Ascending aorta (tissue), 2 donors: ENCODE results near the gene SOHLH2. TPM values are rescaled to one million over a fixed set of nuclear protein-coding genes. Genes with fewer than 3 reads are reported as not detected.

Experiments
- DNase-seq, 2 donors: peaks; one replicate each; pipeline ENCODE4 v3.0.0-alpha.2; 2019; ENCODE audit warnings: low spot score in 2 of 2
- H3K27ac ChIP-seq, 2 donors: fragments of 200-600 bp; sonication (generic); one replicate each; pipeline ENCODE4 v1.5.1; 2016 to 2017; ENCODE audit warnings: mild to moderate bottlenecking in 1 of 2
- H3K27me3 ChIP-seq: fragments of 200-600 bp; sonication (generic); one replicate; pipeline ENCODE4 v1.5.1; 2017
- H3K36me3 ChIP-seq, 2 donors: fragments of 200-600 bp; sonication (generic); one replicate each; pipeline ENCODE4 v1.5.1; 2016
- H3K4me1 ChIP-seq, 2 donors: fragments of 200-600 bp; sonication (generic); one replicate each; pipeline ENCODE4 v1.5.1; 2016 to 2017; ENCODE audit warnings: mild to moderate bottlenecking in 1 of 2
- H3K4me3 ChIP-seq, 2 donors: fragments of 200-600 bp; sonication (generic); one replicate each; pipeline ENCODE4 v1.5.1; 2016 to 2017; ENCODE audit warnings: mild to moderate bottlenecking in 1 of 2
- H3K9me3 ChIP-seq, 2 donors: fragments of 200-600 bp; sonication (generic); one replicate each; pipeline ENCODE4 v1.5.1; 2016
- intact Hi-C: fragments of 100-400 bp; cut with DNase I; formaldehyde crosslinking; loops from one replicate; pipeline ENCODE4 v1.15.1; 2023
- total RNA-seq: library from RNA; depleted of rRNA; stranded (reverse); fragments of >200 nt; gene quantifications from one replicate; pipeline ENCODE4 v1.1.0, GENCODE V29; 2016
- TF ChIP-seq, protein P1 (sequence below), 3 experiments: fragments of 200-600 bp in 2 of 3; fragments of 450-650 bp in 1 of 3; sonication (generic) in 2 of 3; IDR thresholded peaks; one replicate each; pipeline ENCODE4 v1.5.1; 2016 to 2019; ENCODE audit warnings: antibody characterized with exemption in 3 of 3, mild to moderate bottlenecking in 1 of 3, moderate library complexity in 1 of 3

Gene SOHLH2
- total RNA-seq, 1 donor from 2014 or later: not detected

DNA sequence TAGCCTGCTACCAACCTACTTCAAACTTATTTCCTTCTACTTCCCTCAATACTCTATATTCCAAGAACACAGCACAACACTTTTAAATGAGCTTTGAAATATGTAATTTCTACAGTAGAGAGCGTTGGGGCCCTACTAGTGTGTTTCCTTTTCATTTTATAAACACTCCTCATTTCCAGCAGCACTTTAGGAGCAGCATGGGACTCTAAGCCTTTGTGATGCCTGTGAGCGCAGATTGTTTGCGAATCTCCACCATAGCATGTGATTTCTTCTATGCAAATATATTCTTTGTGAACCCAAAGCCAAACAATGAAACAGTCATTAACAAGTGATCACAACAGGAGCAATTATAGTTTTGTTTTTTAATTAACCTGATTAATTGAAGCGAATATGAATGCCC is 3.6 kb downstream of the SOHLH2 start:
- no peak for DNase-seq
- intact Hi-C loops: no loop called here
- H3K36me3 ChIP-seq: no peaks in the 10 kb centered on the region
- no peaks in the 10 kb centered on the region for H3K4me1 ChIP-seq
- no peak overlapping the region for H3K4me3 ChIP-seq
- no peak overlapping the region for H3K27ac ChIP-seq
- no peaks in the 10 kb centered on the region for H3K27me3 ChIP-seq
- H3K9me3 ChIP-seq: no peaks in the 10 kb centered on the region
- TF ChIP-seq, protein P1, sequence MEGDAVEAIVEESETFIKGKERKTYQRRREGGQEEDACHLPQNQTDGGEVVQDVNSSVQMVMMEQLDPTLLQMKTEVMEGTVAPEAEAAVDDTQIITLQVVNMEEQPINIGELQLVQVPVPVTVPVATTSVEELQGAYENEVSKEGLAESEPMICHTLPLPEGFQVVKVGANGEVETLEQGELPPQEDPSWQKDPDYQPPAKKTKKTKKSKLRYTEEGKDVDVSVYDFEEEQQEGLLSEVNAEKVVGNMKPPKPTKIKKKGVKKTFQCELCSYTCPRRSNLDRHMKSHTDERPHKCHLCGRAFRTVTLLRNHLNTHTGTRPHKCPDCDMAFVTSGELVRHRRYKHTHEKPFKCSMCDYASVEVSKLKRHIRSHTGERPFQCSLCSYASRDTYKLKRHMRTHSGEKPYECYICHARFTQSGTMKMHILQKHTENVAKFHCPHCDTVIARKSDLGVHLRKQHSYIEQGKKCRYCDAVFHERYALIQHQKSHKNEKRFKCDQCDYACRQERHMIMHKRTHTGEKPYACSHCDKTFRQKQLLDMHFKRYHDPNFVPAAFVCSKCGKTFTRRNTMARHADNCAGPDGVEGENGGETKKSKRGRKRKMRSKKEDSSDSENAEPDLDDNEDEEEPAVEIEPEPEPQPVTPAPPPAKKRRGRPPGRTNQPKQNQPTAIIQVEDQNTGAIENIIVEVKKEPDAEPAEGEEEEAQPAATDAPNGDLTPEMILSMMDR (IDR thresholded peaks at IDR 0.05): no peak

DNA sequence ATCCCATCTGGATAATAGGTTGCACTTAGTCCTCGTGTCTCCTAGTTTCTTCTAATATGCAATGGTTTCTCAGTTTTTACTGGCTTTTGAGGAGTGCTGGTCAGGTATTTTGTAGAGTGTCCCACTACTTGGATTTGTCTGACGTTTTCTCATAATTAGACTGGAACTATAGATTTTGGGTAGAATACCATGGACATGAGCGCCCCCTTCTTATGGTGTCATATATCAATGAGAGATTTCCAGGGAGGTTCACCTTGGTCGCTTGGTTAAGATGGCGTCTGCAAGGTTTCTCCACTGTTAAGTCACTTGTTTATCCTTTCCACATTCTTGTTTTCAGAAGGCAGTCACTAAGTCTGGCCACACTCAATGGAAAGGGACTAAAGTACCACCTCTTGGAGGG is 6.7 kb downstream of the SOHLH2 start:
- DNase-seq: no peak

DNA sequence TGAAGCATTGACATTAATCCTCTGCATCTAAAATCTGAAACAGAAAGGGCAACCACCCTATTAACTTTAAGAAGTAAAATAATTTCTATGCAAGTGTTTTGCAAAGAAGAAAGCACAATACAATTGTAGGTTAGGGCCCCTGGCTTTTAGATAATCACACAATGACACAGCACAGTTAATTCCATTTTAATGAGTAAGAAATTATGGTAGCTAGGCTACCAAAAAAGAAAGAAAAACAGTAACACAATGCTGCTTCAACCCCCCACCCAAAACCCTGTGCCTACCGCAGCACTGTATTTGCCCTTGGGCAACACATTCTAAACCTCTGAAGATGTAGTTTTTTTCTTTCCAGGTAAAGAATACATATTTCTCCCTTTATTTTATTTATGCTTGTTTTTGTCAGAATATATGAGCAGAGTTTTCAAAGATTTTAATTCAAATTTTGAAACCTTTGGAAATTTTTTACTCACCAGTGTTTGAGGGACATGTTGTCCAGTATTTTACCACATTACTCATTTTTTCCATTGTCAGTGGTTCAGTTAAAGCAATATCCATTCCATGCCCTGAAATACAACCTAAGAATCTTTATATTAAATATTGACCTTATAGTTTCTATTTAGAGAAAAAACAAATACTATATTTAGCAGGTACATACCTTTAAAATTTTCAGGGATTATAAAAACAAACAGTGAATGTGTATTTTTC is 21.1 kb downstream of the SOHLH2 start:
- no peak overlapping the region for H3K4me3 ChIP-seq
- DNase-seq: no peak
- H3K4me1 ChIP-seq: no peaks in the 10 kb centered on the region
- no peaks in the 10 kb centered on the region for H3K27me3 ChIP-seq
- H3K36me3 ChIP-seq: no peaks in the 10 kb centered on the region
- intact Hi-C loops: no loop called here
- H3K9me3 ChIP-seq: no peaks in the 10 kb centered on the region
- H3K27ac ChIP-seq: no peak overlapping the region
- TF ChIP-seq, protein P1 (IDR thresholded peaks at IDR 0.05): no peak

More for the DNA sequence above, 6.7 kb downstream of the SOHLH2 start:
- Histone ChIP-seq H3K4me3 (no peak overlapping the region), H3K27ac (no peak overlapping the region), H3K4me1 (no peaks in the 10 kb centered on the region), H3K36me3 (no peaks in the 10 kb centered on the region), H3K27me3 (no peaks in the 10 kb centered on the region), H3K9me3 (no peaks in the 10 kb centered on the region)
- intact Hi-C loops: no loop called here
- TF ChIP-seq, protein P1 (IDR thresholded peaks at IDR 0.05): peak in 1 of 3 experiments; percentile 5

DNA sequence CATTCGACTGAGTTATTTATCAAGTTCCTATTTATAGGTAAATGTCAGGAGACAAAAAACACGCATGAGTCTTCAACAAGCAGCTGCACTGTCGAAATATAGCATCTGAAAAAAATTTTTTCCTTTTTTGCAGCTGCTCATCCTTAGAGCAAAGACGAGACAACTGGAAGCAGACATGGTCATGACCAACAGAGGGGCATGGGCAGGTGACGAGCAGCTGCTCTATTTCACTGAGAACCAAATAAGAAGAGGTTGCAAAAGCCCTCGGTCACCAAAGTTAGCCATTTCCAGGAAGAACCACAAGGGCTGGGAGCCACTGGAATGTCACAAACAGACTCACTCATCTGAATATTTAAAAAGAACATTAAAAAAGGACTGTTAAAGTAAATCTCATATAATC is 22.2 kb downstream of the SOHLH2 start:
- Histone ChIP-seq H3K9me3 (no peaks in the 10 kb centered on the region), H3K27ac (no peak overlapping the region), H3K27me3 (no peaks in the 10 kb centered on the region), H3K4me1 (no peaks in the 10 kb centered on the region), H3K4me3 (no peak overlapping the region), H3K36me3 (no peaks in the 10 kb centered on the region)
- intact Hi-C loops: no loop called here
- no peak for DNase-seq
- TF ChIP-seq, protein P1 (IDR thresholded peaks at IDR 0.05): no peak

DNA sequence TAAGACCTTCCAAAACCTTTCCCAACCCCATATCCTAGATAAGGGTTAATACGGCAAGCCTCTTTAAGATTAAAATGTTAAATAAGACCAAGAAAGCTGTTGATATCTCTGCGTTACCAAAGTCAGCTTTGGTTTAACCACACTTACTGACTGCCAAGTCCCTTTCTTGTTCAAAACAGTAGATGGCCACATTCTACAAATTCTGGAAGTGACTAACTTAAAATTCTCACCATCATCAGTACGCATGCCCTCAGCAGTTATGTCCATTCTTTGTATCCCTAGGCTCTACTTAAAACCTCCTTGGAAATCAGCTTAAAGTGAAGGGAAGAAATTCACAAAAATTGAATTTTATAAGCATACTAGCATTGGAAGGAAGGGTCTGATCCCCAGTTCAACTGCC is 23.6 kb downstream of the SOHLH2 start:
- H3K4me1 ChIP-seq: no peaks in the 10 kb centered on the region
- no peak overlapping the region for H3K27ac ChIP-seq
- intact Hi-C loops: no loop called here
- H3K4me3 ChIP-seq: no peak overlapping the region
- H3K36me3 ChIP-seq: no peaks in the 10 kb centered on the region
- TF ChIP-seq, protein P1 (IDR thresholded peaks at IDR 0.05): no peak
- H3K27me3 ChIP-seq: no peaks in the 10 kb centered on the region
- DNase-seq: no peak
- no peaks in the 10 kb centered on the region for H3K9me3 ChIP-seq

DNA sequence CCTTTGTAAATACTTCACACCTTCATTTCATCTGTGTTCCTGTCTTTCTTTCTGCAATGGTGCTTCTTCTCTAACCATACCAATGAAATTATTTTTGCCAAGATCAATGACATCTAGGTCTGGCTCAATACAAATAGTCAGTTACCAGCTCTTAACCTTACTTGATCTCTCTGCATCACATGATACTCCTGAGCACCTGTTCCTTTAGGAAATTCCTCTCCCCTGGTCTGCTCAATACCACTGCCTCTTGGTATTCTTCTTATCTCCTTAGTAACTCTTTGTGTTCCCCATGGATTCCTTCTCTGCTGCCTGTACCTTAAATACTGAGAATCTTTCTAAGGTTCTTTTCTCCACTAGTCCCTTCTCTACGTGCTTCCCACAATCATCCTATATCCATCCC is 25.9 kb downstream of the SOHLH2 start:
- no peaks in the 10 kb centered on the region for H3K36me3 ChIP-seq
- no peak overlapping the region for H3K27ac ChIP-seq
- H3K27me3 ChIP-seq: no peaks in the 10 kb centered on the region
- H3K4me3 ChIP-seq: no peak overlapping the region
- H3K9me3 ChIP-seq: no peaks in the 10 kb centered on the region
- TF ChIP-seq, protein P1 (IDR thresholded peaks at IDR 0.05): no peak
- DNase-seq: no peak
- H3K4me1 ChIP-seq: no peaks in the 10 kb centered on the region
- intact Hi-C loops: no loop called here
